IgD-negative memory B cell (primary cell): ENCODE measurements around the gene ATP11A. TPM values are rescaled to one million over a fixed set of nuclear protein-coding genes. Genes with fewer than 3 reads are reported as not detected.
"Not testable (repeated sequence)": the region's sequence is repeated elsewhere in the genome, so short reads cannot be mapped to it uniquely, and the experiment has no call there.

Experiments
- H3K27ac Mint-ChIP-seq, 3 donors: one replicate each; pipeline ENCODE4 v1.8.0; 2020 to 2022; ENCODE audit warnings: mild to moderate bottlenecking in 3 of 3, mixed read lengths in 3 of 3, moderate library complexity in 1 of 3
- H3K27me3 Mint-ChIP-seq: one replicate; pipeline ENCODE4 v1.8.0; 2021; ENCODE audit warnings: mixed read lengths
- H3K36me3 Mint-ChIP-seq: one replicate; pipeline ENCODE4 v1.8.0; 2020; ENCODE audit warnings: mild to moderate bottlenecking, mixed read lengths
- H3K4me1 Mint-ChIP-seq, 3 donors: one replicate each; pipeline ENCODE4 v1.8.0; 2020 to 2022; ENCODE audit warnings: mixed read lengths in 3 of 3, mild to moderate bottlenecking in 1 of 3
- H3K4me3 Mint-ChIP-seq, 4 donors: one replicate each; pipeline ENCODE4 v1.8.0; 2020 to 2022; ENCODE audit warnings: mild to moderate bottlenecking in 4 of 4, mixed read lengths in 4 of 4, moderate library complexity in 3 of 4
- H3K9me3 Mint-ChIP-seq, 3 donors: one replicate each; pipeline ENCODE4 v1.8.0; 2020 to 2021; ENCODE audit warnings: mixed read lengths in 3 of 3, mild to moderate bottlenecking in 1 of 3
- polyA plus RNA-seq: library from polyadenylated mRNA; unstranded; fragments of 300-500 nt; fragmentation: Illumina TruSeq; gene quantifications from one replicate; pipeline ENCODE4 v1.2.3, GENCODE V29; 2021

Gene ATP11A
- polyA plus RNA-seq, 1 donor from 2014 or later = 2.9 TPM

- no peak overlapping the region for H3K4me3 Mint-ChIP-seq
- no peaks in the 10 kb centered on the region for H3K27me3 Mint-ChIP-seq
- no peaks in the 10 kb centered on the region for H3K36me3 Mint-ChIP-seq
- no peak overlapping the region for H3K27ac Mint-ChIP-seq
- H3K9me3 Mint-ChIP-seq = no peaks in the 10 kb centered on the region
- no peaks in the 10 kb centered on the region for H3K4me1 Mint-ChIP-seq
These were observed 9.0 kb upstream of the ATP11A start for GRCh38 chr13:112680741-112681360.

- Mint-ChIP-seq H3K36me3 (no peaks in the 10 kb centered on the region), H3K4me3 (peak overlapping the region in 1 of 4 donors; percentile 29), H3K4me1 (peaks cover 6% of the 10 kb centered on the region in 3 donors), H3K27me3 (no peaks in the 10 kb centered on the region), H3K9me3 (no peaks in the 10 kb centered on the region), H3K27ac (no peak overlapping the region)
These were observed 6.3 kb upstream of the ATP11A start for GRCh38 chr13:112683581-112683980.

- Mint-ChIP-seq H3K27ac (no peak overlapping the region), H3K4me3 (no peak overlapping the region), H3K27me3 (no peaks in the 10 kb centered on the region), H3K36me3 (no peaks in the 10 kb centered on the region), H3K4me1 (peaks cover 12% of the 10 kb centered on the region in 3 donors), H3K9me3 (no peaks in the 10 kb centered on the region)
These were observed 5.6 kb upstream of the ATP11A start for GRCh38 chr13:112684071-112684845.

- H3K27ac Mint-ChIP-seq, H3K4me3 Mint-ChIP-seq, H3K36me3 Mint-ChIP-seq, H3K27me3 Mint-ChIP-seq, H3K9me3 Mint-ChIP-seq: not testable (repeated sequence)
- peaks cover 12% of the 10 kb centered on the region in 3 donors for H3K4me1 Mint-ChIP-seq
These were observed 4.5 kb upstream of the ATP11A start for GRCh38 chr13:112685189-112685805.

GRCh38 chr13:112685896-112686295 is 3.9 kb upstream of the ATP11A start:
- H3K36me3 Mint-ChIP-seq = no peaks in the 10 kb centered on the region
- H3K27ac Mint-ChIP-seq = peak overlapping the region in 1 of 3 donors; percentile 20
- peaks cover 12 to 15% (median 15%) of the 10 kb centered on the region in 3 donors for H3K4me1 Mint-ChIP-seq
- H3K27me3 Mint-ChIP-seq = no peaks in the 10 kb centered on the region
- H3K9me3 Mint-ChIP-seq = no peaks in the 10 kb centered on the region
- H3K4me3 Mint-ChIP-seq = no peak overlapping the region

GRCh38 chr13:112686364-112686763 is 3.5 kb upstream of the ATP11A start:
- peak overlapping the region in 1 of 4 donors; percentile 85 for H3K4me3 Mint-ChIP-seq
- H3K4me1 Mint-ChIP-seq = peaks cover 13 to 18% (median 15%) of the 10 kb centered on the region in 3 donors
- peak overlapping the region in 1 of 3 donors; percentile 20 for H3K27ac Mint-ChIP-seq
- H3K36me3 Mint-ChIP-seq = no peaks in the 10 kb centered on the region
- no peaks in the 10 kb centered on the region for H3K27me3 Mint-ChIP-seq
- H3K9me3 Mint-ChIP-seq = no peaks in the 10 kb centered on the region

- Mint-ChIP-seq H3K4me1 (peaks cover 19 to 24% (median 22%) of the 10 kb centered on the region in 3 donors), H3K4me3 (peak overlapping the region in 1 of 4 donors; percentile 85), H3K27me3 (no peaks in the 10 kb centered on the region), H3K9me3 (no peaks in the 10 kb centered on the region), H3K36me3 (no peaks in the 10 kb centered on the region), H3K27ac (no peak overlapping the region)
These were observed 2.9 kb upstream of the ATP11A start for GRCh38 chr13:112686987-112687386.

- Mint-ChIP-seq H3K9me3 (no peaks in the 10 kb centered on the region), H3K36me3 (no peaks in the 10 kb centered on the region), H3K27me3 (no peaks in the 10 kb centered on the region), H3K27ac (peak overlapping the region; percentile 8 to 91 (median 38)), H3K4me3 (peak overlapping the region; percentile 29 to 88 (median 86)), H3K4me1 (peaks cover 26 to 32% (median 31%) of the 10 kb centered on the region in 3 donors)
These were observed 1.8 kb upstream of the ATP11A start for GRCh38 chr13:112687836-112688559.

GRCh38 chr13:112688560-112689302 is 1.1 kb upstream of the ATP11A start:
- H3K4me1 Mint-ChIP-seq = peaks cover 26 to 35% (median 32%) of the 10 kb centered on the region in 3 donors
- H3K9me3 Mint-ChIP-seq = no peaks in the 10 kb centered on the region
- peak overlapping the region; percentile 85 to 88 (median 88) for H3K4me3 Mint-ChIP-seq
- no peaks in the 10 kb centered on the region for H3K36me3 Mint-ChIP-seq
- no peaks in the 10 kb centered on the region for H3K27me3 Mint-ChIP-seq
- H3K27ac Mint-ChIP-seq = peak overlapping the region; percentile 8 to 91 (median 38)

- Mint-ChIP-seq H3K4me3 (peak overlapping the region; percentile 83 to 93 (median 88)), H3K27ac (peak overlapping the region in 1 of 3 donors; percentile 80), H3K4me1 (peaks cover 26 to 40% (median 37%) of the 10 kb centered on the region in 3 donors), H3K27me3 (no peaks in the 10 kb centered on the region), H3K36me3 (no peaks in the 10 kb centered on the region), H3K9me3 (no peaks in the 10 kb centered on the region)
These were observed 568 bp downstream of the ATP11A start for GRCh38 chr13:112690283-112690929.

- Mint-ChIP-seq H3K27me3 (no peaks in the 10 kb centered on the region), H3K36me3 (no peaks in the 10 kb centered on the region), H3K4me3 (peak overlapping the region; percentile 74 to 93 (median 85)), H3K4me1 (peaks cover 26 to 40% (median 37%) of the 10 kb centered on the region in 3 donors), H3K9me3 (no peaks in the 10 kb centered on the region), H3K27ac (peak overlapping the region in 1 of 3 donors; percentile 54)
These were observed 2.3 kb downstream of the ATP11A start for GRCh38 chr13:112692104-112692503.

- H3K27ac Mint-ChIP-seq = no peak overlapping the region
- H3K27me3 Mint-ChIP-seq = no peaks in the 10 kb centered on the region
- no peaks in the 10 kb centered on the region for H3K36me3 Mint-ChIP-seq
- peak overlapping the region in 2 of 4 donors; percentile 89 to 93 for H3K4me3 Mint-ChIP-seq
- no peaks in the 10 kb centered on the region for H3K9me3 Mint-ChIP-seq
- peaks cover 26 to 40% (median 37%) of the 10 kb centered on the region in 3 donors for H3K4me1 Mint-ChIP-seq
These were observed 2.7 kb downstream of the ATP11A start for GRCh38 chr13:112692586-112692985.

GRCh38 chr13:112693831-112694497 is 4.1 kb downstream of the ATP11A start:
- Mint-ChIP-seq H3K9me3 (no peaks in the 10 kb centered on the region), H3K4me3 (peak overlapping the region in 2 of 4 donors; percentile 30 to 50), H3K27ac (no peak overlapping the region), H3K27me3 (no peaks in the 10 kb centered on the region), H3K36me3 (no peaks in the 10 kb centered on the region), H3K4me1 (peaks cover 16 to 31% (median 27%) of the 10 kb centered on the region in 3 donors)
